ENCODE data around the gene LRP5.

LRP5 gene

GRCh38 chr11:68439355-68440065, 127.1 kb downstream of the LRP5 start:
- no peak overlapping the region for H2AFZ ChIP-seq (ENCODE audit: low read depth, low read length, severe bottlenecking)
- H3K36me3 ChIP-seq (ENCODE audit: low read length) = no peaks in the 10 kb centered on the region
- H3K9me3 ChIP-seq (ENCODE audit: insufficient read depth, low read length) = no peaks in the 10 kb centered on the region
- no peaks in the 10 kb centered on the region for H3K9me2 ChIP-seq (replicated peaks; ENCODE audit: insufficient read depth, low read length)
- H3K27ac ChIP-seq (ENCODE audit: low read depth, low read length) = no peak overlapping the region
- no peaks in the 10 kb centered on the region for H4K20me1 ChIP-seq (ENCODE audit: low read depth, low read length)
- no peak overlapping the region for H3K4me2 ChIP-seq (ENCODE audit: low read depth, low read length, poor library complexity, severe bottlenecking)
- no peak overlapping the region for H3K9ac ChIP-seq (ENCODE audit: low read length)
- no peaks in the 10 kb centered on the region for H3F3A ChIP-seq (ENCODE audit: insufficient read depth)
- H3K79me2 ChIP-seq (ENCODE audit: insufficient read depth, low read length) = no peaks in the 10 kb centered on the region
- H3K4me3 ChIP-seq (ENCODE audit: insufficient read depth, low read length, poor library complexity, severe bottlenecking) = no peak overlapping the region
- TF ChIP-seq EZH2phosphoT487 (conservative IDR thresholded peaks at IDR 0.05; ENCODE audit: low read length) = no peak
- TF ChIP-seq CTCF (IDR thresholded peaks at IDR 0.05; ENCODE audit: insufficient read depth, low read length, poor library complexity, severe bottlenecking) = no peak
- no peaks in the 10 kb centered on the region for H3K27me3 ChIP-seq (ENCODE audit: low read length)

DNA sequence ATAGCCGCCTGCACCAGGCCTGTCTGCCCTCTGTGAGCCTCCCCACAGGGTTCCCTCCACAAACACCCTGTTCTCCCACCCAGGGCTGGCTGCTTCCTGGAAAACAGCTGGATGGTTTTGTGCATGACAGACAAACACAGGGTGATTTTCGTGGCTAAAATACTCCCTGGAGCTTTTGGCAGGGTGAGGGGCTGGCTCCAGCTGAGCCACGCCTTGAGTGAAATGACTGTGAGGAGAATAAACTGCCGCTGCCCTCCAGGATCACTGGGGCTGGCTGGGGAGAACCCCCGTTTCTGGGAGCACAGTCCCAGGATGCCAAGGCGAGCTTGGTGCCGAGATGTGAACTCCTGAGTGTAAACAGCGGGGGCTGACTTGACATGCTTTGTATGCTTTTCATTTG, 127.8 kb downstream of the LRP5 start:
- Histone ChIP-seq H3K9ac (ENCODE audit: low read length) (no peak overlapping the region), H3K27me3 (ENCODE audit: low read length) (no peaks in the 10 kb centered on the region), H3K27ac (ENCODE audit: low read depth, low read length) (no peak overlapping the region), H2AFZ (ENCODE audit: low read depth, low read length, severe bottlenecking) (no peak overlapping the region), H3K9me3 (ENCODE audit: insufficient read depth, low read length) (no peaks in the 10 kb centered on the region), H3K4me2 (ENCODE audit: low read depth, low read length, poor library complexity, severe bottlenecking) (no peak overlapping the region), H3K4me3 (ENCODE audit: insufficient read depth, low read length, poor library complexity, severe bottlenecking) (no peak overlapping the region), H3K36me3 (ENCODE audit: low read length) (no peaks in the 10 kb centered on the region), H4K20me1 (ENCODE audit: low read depth, low read length) (no peaks in the 10 kb centered on the region), H3F3A (ENCODE audit: insufficient read depth) (no peaks in the 10 kb centered on the region), H3K9me2 (replicated peaks; ENCODE audit: insufficient read depth, low read length) (no peaks in the 10 kb centered on the region), H3K79me2 (ENCODE audit: insufficient read depth, low read length) (no peaks in the 10 kb centered on the region)
- no peak for TF ChIP-seq EZH2phosphoT487 (conservative IDR thresholded peaks at IDR 0.05; ENCODE audit: low read length)
- TF ChIP-seq CTCF (IDR thresholded peaks at IDR 0.05; ENCODE audit: insufficient read depth, low read length, poor library complexity, severe bottlenecking) = no peak

GRCh38 chr11:68441466-68442230, 129.3 kb downstream of the LRP5 start:
- Histone ChIP-seq H2AFZ (ENCODE audit: low read depth, low read length, severe bottlenecking) (no peak overlapping the region), H3K4me3 (ENCODE audit: insufficient read depth, low read length, poor library complexity, severe bottlenecking) (no peak overlapping the region), H3K79me2 (ENCODE audit: insufficient read depth, low read length) (no peaks in the 10 kb centered on the region), H3K27ac (ENCODE audit: low read depth, low read length) (no peak overlapping the region), H4K20me1 (ENCODE audit: low read depth, low read length) (no peaks in the 10 kb centered on the region), H3K36me3 (ENCODE audit: low read length) (no peaks in the 10 kb centered on the region), H3K27me3 (ENCODE audit: low read length) (no peaks in the 10 kb centered on the region), H3K9me3 (ENCODE audit: insufficient read depth, low read length) (no peaks in the 10 kb centered on the region), H3F3A (ENCODE audit: insufficient read depth) (no peaks in the 10 kb centered on the region), H3K4me2 (ENCODE audit: low read depth, low read length, poor library complexity, severe bottlenecking) (no peak overlapping the region), H3K9ac (ENCODE audit: low read length) (no peak overlapping the region), H3K9me2 (replicated peaks; ENCODE audit: insufficient read depth, low read length) (no peaks in the 10 kb centered on the region)
- TF ChIP-seq EZH2phosphoT487 (conservative IDR thresholded peaks at IDR 0.05; ENCODE audit: low read length) = no peak
- TF ChIP-seq CTCF (IDR thresholded peaks at IDR 0.05; ENCODE audit: insufficient read depth, low read length, poor library complexity, severe bottlenecking) = no peak
